PC-9 (cell line): ENCODE measurements around the gene CHURC1. TPM values are rescaled to one million over a fixed set of nuclear protein-coding genes. Genes with fewer than 3 reads are reported as not detected.

ENCODE experiments used
- BruUV-seq: library from RNA; stranded (reverse); fragments of 400-500 nt; replicated peaks from 2 replicates; lab custom pipeline; 2021; lab: Mats Ljungman, UMichigan
- CTCF ChIA-PET: fragments of 300-600 bp; sonication (Branson Sonifier 250); formaldehyde crosslinking; loops from one replicate; lab custom pipeline; 2022; ENCODE audit warnings: antibody characterized with exemption; lab: Charles Lee
- POLR2A ChIA-PET: fragments of 300-600 bp; sonication (Branson Sonifier 250); formaldehyde crosslinking; loops from one replicate; lab custom pipeline; 2022; ENCODE audit warnings: antibody characterized with exemption; ENCODE audit not compliant: unreplicated experiment; lab: Charles Lee
- DNase-seq, 2 experiments: peaks; one replicate each; pipeline versions ENCODE4 v3.0.0 to v3.0.0-alpha.2; 2015 to 2022; ENCODE audit warnings: mixed read lengths in 1 of 2
- H2AFZ ChIP-seq: fragments of 200-600 bp; sonication (generic); 2 replicates; pipeline ENCODE4 v1.8.1; 2017; ENCODE audit warnings: antibody characterized with exemption
- H3F3A ChIP-seq: fragments of 200-600 bp; sonication (generic); 2 replicates; pipeline ENCODE4 v1.8.1; 2017; ENCODE audit warnings: antibody characterized with exemption, mild to moderate bottlenecking, low read depth; ENCODE audit not compliant: insufficient read depth
- H3K27ac ChIP-seq: fragments of 200-600 bp; sonication (generic); 2 replicates; pipeline ENCODE4 v1.6.1; 2016; ENCODE audit warnings: mixed run types
- H3K27me3 ChIP-seq: fragments of 200-600 bp; sonication (generic); 2 replicates; pipeline ENCODE4 v1.6.1; 2016; ENCODE audit warnings: low read depth, mixed run types; ENCODE audit not compliant: insufficient read depth
- H3K36me3 ChIP-seq: fragments of 200-600 bp; sonication (generic); 2 replicates; pipeline ENCODE4 v1.6.1; 2016; ENCODE audit warnings: low read depth, mixed run types
- H3K4me1 ChIP-seq: fragments of 200-600 bp; sonication (generic); replicated peaks from 2 replicates; pipeline ENCODE4 v1.6.1; 2016; ENCODE audit warnings: mixed run types; ENCODE audit not compliant: insufficient read depth
- H3K4me2 ChIP-seq: fragments of 200-600 bp; sonication (generic); 2 replicates; pipeline ENCODE4 v1.6.1; 2017; ENCODE audit warnings: mixed run types
- H3K4me3 ChIP-seq: fragments of 200-600 bp; sonication (generic); 2 replicates; pipeline ENCODE4 v1.6.1; 2016; ENCODE audit warnings: mixed run types
- H3K79me2 ChIP-seq: fragments of 200-600 bp; sonication (generic); 2 replicates; pipeline ENCODE4 v1.6.1; 2017; ENCODE audit warnings: low read depth, mixed run types
- H3K9me2 ChIP-seq: fragments of 200-600 bp; sonication (generic); 2 replicates; pipeline ENCODE4 v1.8.1; 2017; ENCODE audit warnings: mild to moderate bottlenecking; ENCODE audit not compliant: insufficient read depth
- H3K9me3 ChIP-seq: fragments of 200-600 bp; sonication (generic); 2 replicates; pipeline ENCODE4 v1.8.1; 2016; ENCODE audit warnings: low read depth; ENCODE audit not compliant: insufficient read depth
- H4K20me1 ChIP-seq: fragments of 200-600 bp; sonication (generic); 2 replicates; pipeline ENCODE4 v1.8.1; 2017; ENCODE audit not compliant: insufficient read depth
- CTCF ChIP-seq: fragments of 200-600 bp; sonication (generic); conservative IDR thresholded peaks from 2 replicates; pipeline ENCODE4 v1.6.1; 2017; ENCODE audit warnings: mixed run types, antibody characterized with exemption, mild to moderate bottlenecking, moderate library complexity
- EZH2 ChIP-seq: fragments of 200-600 bp; sonication (generic); IDR thresholded peaks from 2 replicates; pipeline ENCODE4 v1.8.0; 2017; ENCODE audit warnings: antibody characterized with exemption, low read depth
- intact Hi-C: fragments of 100-400 bp; cut with micrococcal nuclease; formaldehyde crosslinking; loops from one replicate; pipeline ENCODE4 v1.10.0; 2022; ENCODE audit not compliant: unreplicated experiment
- total RNA-seq: library from RNA; stranded (reverse); gene quantifications from 2 replicates; pipeline ENCODE4 v1.2.3, GENCODE V29; 2021

CHURC1 gene
- total RNA-seq, 1 experiment from 2014 or later = 91.8 TPM

DNA sequence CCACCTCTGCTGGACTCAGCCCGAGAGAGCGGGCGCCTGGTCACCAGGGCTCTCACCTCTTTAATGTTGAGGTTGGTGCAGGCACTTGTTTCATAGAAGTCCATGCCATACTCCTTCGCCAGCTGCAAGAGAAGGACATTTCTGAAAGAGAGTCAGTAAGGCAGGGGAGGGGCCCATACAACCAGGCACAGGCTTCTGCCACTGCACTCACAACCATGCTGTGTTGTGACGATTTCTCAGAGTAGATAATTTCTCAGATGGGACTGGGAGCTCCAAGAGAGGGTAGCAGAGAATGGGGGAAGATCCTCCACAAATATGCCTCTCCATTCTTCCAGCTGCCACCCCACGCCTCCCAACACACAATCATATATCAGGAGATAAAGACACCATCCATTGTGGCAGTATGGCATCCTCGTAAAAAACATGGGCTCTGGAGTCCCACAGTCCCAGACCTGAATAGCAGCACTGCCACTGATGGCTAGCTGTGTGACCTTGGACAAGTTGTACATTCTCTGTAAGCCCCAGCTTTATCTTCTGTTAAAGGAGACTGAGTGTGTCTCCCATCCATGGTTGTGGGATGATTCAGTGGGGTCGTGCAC lies 34.5 kb downstream of the CHURC1 start:
- Histone ChIP-seq H3K79me2 (no peaks in the 10 kb centered on the region), H3K4me3 (no peak overlapping the region), H3K27ac (no peak overlapping the region), H3K9me2 (no peaks in the 10 kb centered on the region), H2AFZ (no peak overlapping the region), H3K9me3 (no peaks in the 10 kb centered on the region), H3K27me3 (no peaks in the 10 kb centered on the region), H3K36me3 (peaks cover 22% of the 10 kb centered on the region; the same call in 1 of the 2 replicates), H3K4me1 (peaks cover 5% of the 10 kb centered on the region), H3F3A (0 out of 2 replicates have a peak, but pooled peaks cover 1% of the 10 kb centered on the region), H3K4me2 (no peak overlapping the region), H4K20me1 (0 out of 2 replicates have a peak, but pooled peaks cover under 1% of the 10 kb centered on the region)
- no peak for DNase-seq
- ChIA-PET CTCF (no interaction called here), POLR2A (interaction anchor here (0.7 kb wide), 1 partner anchor 12 kb away, joined by 3 read pairs; no protein-coding TSS in a partner anchor)
- TF ChIP-seq CTCF (no peak), EZH2 (no peak)
- BruUV-seq = no TSS peak
- intact Hi-C loops = no loop called here

DNA sequence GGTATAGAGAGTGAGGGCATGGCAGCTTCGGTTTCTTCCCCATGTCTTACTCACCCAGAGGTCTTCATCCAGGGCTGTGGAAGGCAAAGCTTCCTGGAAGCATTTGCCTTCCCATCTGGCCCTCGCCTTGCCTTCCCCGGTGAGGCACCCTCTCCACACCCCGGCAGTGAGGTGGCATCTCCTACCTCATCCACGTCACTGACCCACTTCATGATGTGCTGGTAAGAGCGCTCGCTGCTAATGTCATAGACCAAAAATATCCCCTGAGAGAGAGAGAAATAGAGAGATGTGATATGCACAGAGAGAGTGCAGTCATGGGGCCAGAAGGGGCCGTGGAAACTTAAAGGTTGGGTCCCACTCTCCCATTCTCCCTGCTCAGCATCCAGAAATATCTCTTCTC lies 36.6 kb downstream of the CHURC1 start:
- no TSS peak for BruUV-seq
- no peak for DNase-seq
- H3K79me2 ChIP-seq = no peaks in the 10 kb centered on the region
- intact Hi-C loops = no loop called here
- H3K9me2 ChIP-seq = no peaks in the 10 kb centered on the region
- H3K27me3 ChIP-seq = no peaks in the 10 kb centered on the region
- H2AFZ ChIP-seq = no peak overlapping the region
- H3K4me3 ChIP-seq = no peak overlapping the region
- POLR2A ChIA-PET = interaction anchor here (0.7 kb wide), 2 partner anchors 19 to 635 kb away, joined by 4 to 6 read pairs; no protein-coding TSS in a partner anchor
- H3F3A ChIP-seq = no peaks in the 10 kb centered on the region
- CTCF ChIA-PET = no interaction called here
- no peaks in the 10 kb centered on the region for H3K4me1 ChIP-seq
- no peak overlapping the region for H3K4me2 ChIP-seq
- H3K36me3 ChIP-seq = peaks cover 25% of the 10 kb centered on the region; the same call in 1 of the 2 replicates
- no peaks in the 10 kb centered on the region for H3K9me3 ChIP-seq
- no peak overlapping the region for H3K27ac ChIP-seq
- no peak for TF ChIP-seq CTCF
- TF ChIP-seq EZH2 = no peak
- H4K20me1 ChIP-seq = 0 out of 2 replicates have a peak, but pooled peaks cover 3% of the 10 kb centered on the region

DNA sequence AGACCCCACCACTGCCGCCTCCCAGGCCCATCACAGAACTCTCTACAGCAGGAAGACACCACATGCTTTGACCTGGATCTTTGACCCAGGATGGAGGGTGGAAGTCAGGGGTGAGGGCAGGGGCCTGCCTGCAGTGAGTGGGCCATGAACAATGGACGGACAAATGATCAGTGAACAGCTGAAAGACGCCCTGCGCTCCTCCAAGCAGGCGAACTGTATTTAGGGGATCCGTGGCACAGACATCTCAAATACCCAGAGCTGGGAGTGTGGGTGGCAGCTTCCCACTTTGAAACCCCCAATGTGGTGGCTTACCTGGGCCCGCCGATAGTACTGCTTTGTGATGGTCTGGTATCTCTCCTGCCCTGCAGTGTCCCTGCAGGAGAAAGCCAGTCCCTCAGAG lies 37.0 kb downstream of the CHURC1 start:
- no peak for TF ChIP-seq CTCF
- no peak for TF ChIP-seq EZH2
- no peak overlapping the region for H3K4me3 ChIP-seq
- peaks cover 25% of the 10 kb centered on the region; the same call in 1 of the 2 replicates for H3K36me3 ChIP-seq
- no peak for DNase-seq
- H4K20me1 ChIP-seq = 0 out of 2 replicates have a peak, but pooled peaks cover 3% of the 10 kb centered on the region
- intact Hi-C loops = no loop called here
- ChIA-PET CTCF (no interaction called here), POLR2A (interaction anchor here (0.7 kb wide), 2 partner anchors 18 to 636 kb away, joined by 4 to 6 read pairs; no protein-coding TSS in a partner anchor)
- H3K4me1 ChIP-seq = no peaks in the 10 kb centered on the region
- no peaks in the 10 kb centered on the region for H3K27me3 ChIP-seq
- H3K9me3 ChIP-seq = no peaks in the 10 kb centered on the region
- H3K79me2 ChIP-seq = no peaks in the 10 kb centered on the region
- no TSS peak for BruUV-seq
- H2AFZ ChIP-seq = no peak overlapping the region
- no peak overlapping the region for H3K27ac ChIP-seq
- no peaks in the 10 kb centered on the region; the same call in 1 of the 2 replicates for H3F3A ChIP-seq
- H3K4me2 ChIP-seq = no peak overlapping the region
- no peaks in the 10 kb centered on the region for H3K9me2 ChIP-seq
